PC-9 (cell line): ENCODE data around the gene OR2T29.
"Not testable (repeated sequence)": the region's sequence is repeated elsewhere in the genome, so short reads cannot be mapped to it uniquely, and the experiment has no call there.

Experiments
- EZH2 ChIP-seq: fragments of 200-600 bp; sonication (generic); IDR thresholded peaks from 2 replicates; pipeline ENCODE4 v1.8.0; 2017; ENCODE audit warnings: antibody characterized with exemption, low read depth
- TF ChIP-seq, protein P1 (sequence below): fragments of 200-600 bp; sonication (generic); conservative IDR thresholded peaks from 2 replicates; pipeline ENCODE4 v1.6.1; 2017; ENCODE audit warnings: mixed run types, antibody characterized with exemption, mild to moderate bottlenecking, moderate library complexity

DNA sequence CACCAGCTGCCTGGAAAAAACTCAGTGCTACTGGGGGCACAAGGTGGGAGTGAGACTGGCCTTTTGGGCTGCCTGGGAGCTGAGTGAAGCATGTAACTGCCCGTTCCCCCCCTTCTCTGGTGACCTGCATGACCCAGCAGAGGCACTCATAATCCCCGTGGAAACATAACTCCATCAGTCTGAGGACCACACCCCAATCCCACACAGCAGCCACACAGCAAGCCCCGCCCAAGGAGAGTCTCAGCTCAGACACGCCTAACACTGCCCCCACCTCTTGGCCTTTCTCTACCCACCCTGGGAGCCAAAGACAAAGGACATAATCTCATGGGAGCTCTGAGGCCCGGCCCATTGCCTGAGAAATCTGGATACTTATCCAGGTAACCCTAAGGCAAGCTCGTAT, 11.5 kb downstream of the OR2T29 start:
- TF ChIP-seq, protein P1, sequence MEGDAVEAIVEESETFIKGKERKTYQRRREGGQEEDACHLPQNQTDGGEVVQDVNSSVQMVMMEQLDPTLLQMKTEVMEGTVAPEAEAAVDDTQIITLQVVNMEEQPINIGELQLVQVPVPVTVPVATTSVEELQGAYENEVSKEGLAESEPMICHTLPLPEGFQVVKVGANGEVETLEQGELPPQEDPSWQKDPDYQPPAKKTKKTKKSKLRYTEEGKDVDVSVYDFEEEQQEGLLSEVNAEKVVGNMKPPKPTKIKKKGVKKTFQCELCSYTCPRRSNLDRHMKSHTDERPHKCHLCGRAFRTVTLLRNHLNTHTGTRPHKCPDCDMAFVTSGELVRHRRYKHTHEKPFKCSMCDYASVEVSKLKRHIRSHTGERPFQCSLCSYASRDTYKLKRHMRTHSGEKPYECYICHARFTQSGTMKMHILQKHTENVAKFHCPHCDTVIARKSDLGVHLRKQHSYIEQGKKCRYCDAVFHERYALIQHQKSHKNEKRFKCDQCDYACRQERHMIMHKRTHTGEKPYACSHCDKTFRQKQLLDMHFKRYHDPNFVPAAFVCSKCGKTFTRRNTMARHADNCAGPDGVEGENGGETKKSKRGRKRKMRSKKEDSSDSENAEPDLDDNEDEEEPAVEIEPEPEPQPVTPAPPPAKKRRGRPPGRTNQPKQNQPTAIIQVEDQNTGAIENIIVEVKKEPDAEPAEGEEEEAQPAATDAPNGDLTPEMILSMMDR: not testable (repeated sequence)
- not testable (repeated sequence) for TF ChIP-seq EZH2
